Hepatocyte (in vitro differentiated cells): ENCODE results near the gene UGT1A7.

Experiments used
- EZH2 ChIP-seq: fragments of 200-600 bp; sonication (generic); IDR thresholded peaks from 2 replicates; pipeline ENCODE4 v1.6.1; 2016; ENCODE audit warnings: antibody characterized with exemption, mild to moderate bottlenecking, borderline replicate concordance
- EZH2phosphoT487 ChIP-seq: fragments of 200-600 bp; sonication (generic); IDR thresholded peaks from one replicate; pipeline ENCODE4 v1.6.1; 2018; ENCODE audit warnings: antibody characterized with exemption, mild to moderate bottlenecking, low read depth, moderate library complexity; ENCODE audit not compliant: unreplicated experiment, severe bottlenecking
- TF ChIP-seq, protein P1 (sequence below): fragments of 200-600 bp; sonication (generic); IDR thresholded peaks from 2 replicates; pipeline ENCODE4 v1.5.1; 2016; ENCODE audit warnings: antibody characterized with exemption, mild to moderate bottlenecking; ENCODE audit not compliant: poor library complexity

DNA sequence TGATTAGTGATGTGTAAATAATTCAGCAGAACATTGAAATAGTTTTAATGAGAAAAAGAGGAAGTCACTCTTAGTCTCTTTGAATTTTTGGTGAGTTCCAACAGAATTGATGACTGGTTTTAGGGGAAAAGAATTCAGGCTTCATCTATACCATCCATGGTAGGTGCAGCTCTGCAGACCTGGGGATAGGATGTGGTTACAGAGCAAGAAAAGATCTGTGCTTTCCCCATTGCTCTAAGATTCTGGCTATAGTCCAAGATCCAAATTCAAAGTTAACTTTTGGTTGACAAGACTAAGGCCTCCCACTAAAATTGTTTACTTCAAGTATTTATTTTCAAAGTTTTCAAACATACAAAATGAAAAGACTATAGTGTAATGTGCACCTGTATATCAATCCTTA, 41.8 kb upstream of the UGT1A7 start:
- TF ChIP-seq, protein P1, sequence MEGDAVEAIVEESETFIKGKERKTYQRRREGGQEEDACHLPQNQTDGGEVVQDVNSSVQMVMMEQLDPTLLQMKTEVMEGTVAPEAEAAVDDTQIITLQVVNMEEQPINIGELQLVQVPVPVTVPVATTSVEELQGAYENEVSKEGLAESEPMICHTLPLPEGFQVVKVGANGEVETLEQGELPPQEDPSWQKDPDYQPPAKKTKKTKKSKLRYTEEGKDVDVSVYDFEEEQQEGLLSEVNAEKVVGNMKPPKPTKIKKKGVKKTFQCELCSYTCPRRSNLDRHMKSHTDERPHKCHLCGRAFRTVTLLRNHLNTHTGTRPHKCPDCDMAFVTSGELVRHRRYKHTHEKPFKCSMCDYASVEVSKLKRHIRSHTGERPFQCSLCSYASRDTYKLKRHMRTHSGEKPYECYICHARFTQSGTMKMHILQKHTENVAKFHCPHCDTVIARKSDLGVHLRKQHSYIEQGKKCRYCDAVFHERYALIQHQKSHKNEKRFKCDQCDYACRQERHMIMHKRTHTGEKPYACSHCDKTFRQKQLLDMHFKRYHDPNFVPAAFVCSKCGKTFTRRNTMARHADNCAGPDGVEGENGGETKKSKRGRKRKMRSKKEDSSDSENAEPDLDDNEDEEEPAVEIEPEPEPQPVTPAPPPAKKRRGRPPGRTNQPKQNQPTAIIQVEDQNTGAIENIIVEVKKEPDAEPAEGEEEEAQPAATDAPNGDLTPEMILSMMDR = no peak
- TF ChIP-seq EZH2 (no peak), EZH2phosphoT487 (no peak)
